Esophagus squamous epithelium (tissue), 4 donors: ENCODE results near the gene SCRN1.

Experiments
- POLR2A ChIP-seq, 4 donors: fragments of 450-650 bp; IDR thresholded peaks; one replicate each; pipeline ENCODE4 v1.6.1; 2017; ENCODE audit warnings: antibody characterized with exemption in 4 of 4, mild to moderate bottlenecking in 4 of 4, moderate library complexity in 3 of 4
- TF ChIP-seq, protein P1 (sequence below), 6 experiments: fragments of 450-650 bp in 4 of 6; fragments of 200-600 bp in 2 of 6; sonication (generic) in 2 of 6; IDR thresholded peaks; one replicate each; pipeline ENCODE4 v1.5.1; 2016 to 2019; ENCODE audit warnings: antibody characterized with exemption in 6 of 6, mild to moderate bottlenecking in 4 of 6, moderate library complexity in 4 of 6

DNA sequence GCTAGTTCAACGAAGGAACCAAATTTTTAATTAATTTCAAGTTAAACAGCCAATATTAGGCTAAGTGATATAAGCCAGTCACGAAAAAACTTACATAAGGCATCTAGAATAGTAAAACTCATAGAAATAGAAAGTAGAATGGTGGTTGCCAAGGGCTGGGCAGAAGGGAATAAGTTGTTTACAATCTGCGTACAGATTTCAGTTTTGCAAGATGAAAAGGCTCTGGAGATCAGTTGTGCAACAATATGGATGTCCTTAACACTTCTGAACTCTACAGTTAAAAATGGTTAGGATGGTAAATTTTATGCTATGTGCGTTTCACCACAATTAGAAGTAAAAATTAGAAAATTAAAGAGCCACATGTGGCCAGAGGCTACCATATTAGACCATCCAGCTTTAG, 13.3 kb downstream of the SCRN1 start:
- no peak for TF ChIP-seq POLR2A (IDR thresholded peaks at IDR 0.05)
- TF ChIP-seq, protein P1, sequence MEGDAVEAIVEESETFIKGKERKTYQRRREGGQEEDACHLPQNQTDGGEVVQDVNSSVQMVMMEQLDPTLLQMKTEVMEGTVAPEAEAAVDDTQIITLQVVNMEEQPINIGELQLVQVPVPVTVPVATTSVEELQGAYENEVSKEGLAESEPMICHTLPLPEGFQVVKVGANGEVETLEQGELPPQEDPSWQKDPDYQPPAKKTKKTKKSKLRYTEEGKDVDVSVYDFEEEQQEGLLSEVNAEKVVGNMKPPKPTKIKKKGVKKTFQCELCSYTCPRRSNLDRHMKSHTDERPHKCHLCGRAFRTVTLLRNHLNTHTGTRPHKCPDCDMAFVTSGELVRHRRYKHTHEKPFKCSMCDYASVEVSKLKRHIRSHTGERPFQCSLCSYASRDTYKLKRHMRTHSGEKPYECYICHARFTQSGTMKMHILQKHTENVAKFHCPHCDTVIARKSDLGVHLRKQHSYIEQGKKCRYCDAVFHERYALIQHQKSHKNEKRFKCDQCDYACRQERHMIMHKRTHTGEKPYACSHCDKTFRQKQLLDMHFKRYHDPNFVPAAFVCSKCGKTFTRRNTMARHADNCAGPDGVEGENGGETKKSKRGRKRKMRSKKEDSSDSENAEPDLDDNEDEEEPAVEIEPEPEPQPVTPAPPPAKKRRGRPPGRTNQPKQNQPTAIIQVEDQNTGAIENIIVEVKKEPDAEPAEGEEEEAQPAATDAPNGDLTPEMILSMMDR (IDR thresholded peaks at IDR 0.05), result no peak
